ENCODE measurements around the gene STRAP. TPM values are rescaled to one million over a fixed set of nuclear protein-coding genes. Genes with fewer than 3 reads are reported as not detected.

The STRAP gene
- total and polyA plus RNA-seq, 2 of the 8 experiments (the other 6 are each of a cell fraction or from before 2014, with no cell fraction given) = 107 to 251 TPM

DNA sequence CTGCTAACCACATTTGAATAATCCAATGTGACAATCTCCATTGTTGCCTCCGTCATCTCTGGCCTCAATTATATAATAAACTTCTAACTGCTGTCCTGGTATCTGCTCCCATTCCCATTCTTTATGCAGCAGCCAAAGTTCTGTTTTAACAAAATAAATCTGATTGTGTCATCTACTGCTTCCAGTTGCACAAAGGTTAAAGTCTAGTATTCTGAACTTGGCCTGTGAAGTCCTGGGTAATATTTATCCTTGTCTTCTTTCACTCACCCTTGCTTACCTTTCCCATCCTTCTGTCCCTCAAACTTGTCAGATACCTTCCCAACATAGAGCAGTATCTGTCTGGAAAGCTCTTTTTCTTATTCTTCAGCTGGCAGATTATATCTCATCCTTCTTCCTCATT, 19.3 kb upstream of the STRAP start:
- 92% methylated on average over 1 of the region's 1 CpG; no CpG with 5 or more reads in 1 of the 2 experiments for WGBS, 2 experiments (ENCODE audit: extremely low coverage in 1 of 2, insufficient coverage in 1 of 2, insufficient read length in 1 of 2, insufficient replicate concordance in 2 of 2, low coverage in 1 of 2, low lambda C conversion rate in 2 of 2, missing lambda C conversion rate in 1 of 2)
- TF ChIP-seq ASH2L (IDR thresholded peaks at IDR 0.05; ENCODE audit: low read length) (no peak), POLR2AphosphoS5 (IDR thresholded peaks at IDR 0.05; ENCODE audit: low read depth, low read length) (no peak), RNF2 (IDR thresholded peaks at IDR 0.05; ENCODE audit: borderline replicate concordance, low read depth, low read length, missing control alignments, poor library complexity, severe bottlenecking) (no peak), SAP30 (IDR thresholded peaks at IDR 0.05; ENCODE audit: insufficient read depth, insufficient replicate concordance, low read length) (no peak), SUZ12 (IDR thresholded peaks at IDR 0.05; ENCODE audit: low read length) (no peak), FOSL1 (IDR thresholded peaks at IDR 0.05; ENCODE audit: insufficient read depth, low read depth, low read length) (no peak), CHD2 (IDR thresholded peaks at IDR 0.05; ENCODE audit: low read length) (no peak), KDM4A (IDR thresholded peaks at IDR 0.05; ENCODE audit: low read depth, low read length, severe bottlenecking) (no peak), MAFK (IDR thresholded peaks at IDR 0.05; ENCODE audit: low read depth, low read length) (no peak), HDAC2 (IDR thresholded peaks at IDR 0.05; ENCODE audit: borderline replicate concordance in 1 of 2, low read depth in 2 of 2, low read length in 2 of 2) (no peak)
- TF ChIP-seq, protein P1, sequence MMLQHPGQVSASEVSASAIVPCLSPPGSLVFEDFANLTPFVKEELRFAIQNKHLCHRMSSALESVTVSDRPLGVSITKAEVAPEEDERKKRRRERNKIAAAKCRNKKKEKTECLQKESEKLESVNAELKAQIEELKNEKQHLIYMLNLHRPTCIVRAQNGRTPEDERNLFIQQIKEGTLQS (IDR thresholded peaks at IDR 0.05; ENCODE audit: insufficient read depth, low read depth, low read length) = no peak
- TF ChIP-seq, protein P2, sequence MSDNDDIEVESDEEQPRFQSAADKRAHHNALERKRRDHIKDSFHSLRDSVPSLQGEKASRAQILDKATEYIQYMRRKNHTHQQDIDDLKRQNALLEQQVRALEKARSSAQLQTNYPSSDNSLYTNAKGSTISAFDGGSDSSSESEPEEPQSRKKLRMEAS (IDR thresholded peaks at IDR 0.05) = no peak

More for the DNA sequence above, 19.3 kb upstream of the STRAP start:
- no peaks in the 10 kb centered on the region for H3K79me1 ChIP-seq (ENCODE audit: low read depth, low read length)
- H2BK120ac ChIP-seq (replicated peaks; ENCODE audit: low read depth, low read length) = no peak overlapping the region
- no peaks in the 10 kb centered on the region for H3K23me2 ChIP-seq (ENCODE audit: low read depth, low read length)
- no peak overlapping the region for H2BK20ac ChIP-seq (ENCODE audit: low read length)
- no peak overlapping the region for H2BK5ac ChIP-seq (ENCODE audit: low read depth, low read length)
- no peak overlapping the region for H2BK15ac ChIP-seq (ENCODE audit: low read length)
- 0 out of 4 replicates have a peak overlapping the region, but pooled peaks of 1 of the 2 experiments have one; percentile 44 for H3K4me2 ChIP-seq (ENCODE audit: insufficient read depth in 1 of 2, low read depth in 2 of 2, low read length in 2 of 2)
- H3K9ac ChIP-seq (replicated peaks in 1 of 4; ENCODE audit: extremely low read depth in 1 of 4, low read depth in 3 of 4, low read length in 3 of 4) = no peak overlapping the region
- H3K14ac ChIP-seq (ENCODE audit: insufficient read length) = no peak overlapping the region
- no peaks in the 10 kb centered on the region for H3K27me3 ChIP-seq (replicated peaks in 1 of 4; ENCODE audit: control insufficient read depth in 3 of 4, extremely low read depth in 1 of 4, insufficient read depth in 3 of 4, low read length in 3 of 4)
- CTCF ChIA-PET (ENCODE audit: partially characterized antibody) = interaction anchor here (1.4 to 2.0 kb wide), 4 partner anchors 19 to 331 kb away, joined by 3 to 6 read pairs (median 4); no protein-coding TSS in a partner anchor
- POLR2A ChIA-PET (ENCODE audit: partially characterized antibody) = interaction anchor here (0.5 to 1.1 kb wide), 2 partner anchors 20 to 640 kb away, joined by 4 read pairs; partner anchors contain the start of gene STRAP
- DNase-seq (ENCODE audit: low read depth in 1 of 2, low spot score in 2 of 2) (no peak), FAIRE-seq (no peak)
- no peaks in the 10 kb centered on the region for H4K20me1 ChIP-seq (replicated peaks in 1 of 2; ENCODE audit: control insufficient read depth in 1 of 2, insufficient read depth in 2 of 2, low read length in 2 of 2)
- H3K4me1 ChIP-seq (replicated peaks in 1 of 4; ENCODE audit: control insufficient read depth in 3 of 4, insufficient read depth in 4 of 4, low read length in 3 of 4) = peaks cover 0 to 3% (median 0%) of the 10 kb centered on the region in 4 experiments; a peak in 1 of 7 replicates
- H3K56ac ChIP-seq (replicated peaks; ENCODE audit: insufficient read length, low read depth, low read length) = no peak overlapping the region
- H3K4me3 ChIP-seq (ENCODE audit: extremely low read depth in 1 of 4, insufficient read depth in 2 of 4, low read depth in 3 of 4, low read length in 4 of 4) = no peak overlapping the region
- no peak overlapping the region for H3K27ac ChIP-seq (ENCODE audit: low read depth, low read length)
- no peak overlapping the region for H4K8ac ChIP-seq (ENCODE audit: extremely low read depth, insufficient read depth, low read length)
- no peak overlapping the region for H2AFZ ChIP-seq (ENCODE audit: low read length)
- no peak overlapping the region for H4K5ac ChIP-seq (ENCODE audit: insufficient read length, low read depth, low read length)
- H3K36me3 ChIP-seq (ENCODE audit: control insufficient read depth in 2 of 4, insufficient read depth in 4 of 4, low read length in 3 of 4) = no peaks in the 10 kb centered on the region
- no peaks in the 10 kb centered on the region for H3K9me3 ChIP-seq (ENCODE audit: insufficient read depth in 2 of 2, low read depth in 1 of 2, low read length in 1 of 2)
- H3K79me2 ChIP-seq (ENCODE audit: control insufficient read depth in 1 of 2, insufficient read depth in 2 of 2, low read length in 2 of 2) = no peaks in the 10 kb centered on the region
- no peak overlapping the region for H2BK12ac ChIP-seq (ENCODE audit: low read depth, low read length)
- no peak overlapping the region for H3K4ac ChIP-seq (replicated peaks; ENCODE audit: insufficient read length, low read depth, low read length)
- H3K23ac ChIP-seq (ENCODE audit: insufficient read length) = no peak overlapping the region
- no peak overlapping the region for H4K91ac ChIP-seq (replicated peaks; ENCODE audit: insufficient read length, low read length)
- H2AK5ac ChIP-seq (ENCODE audit: low read depth, low read length) = no peak overlapping the region
- H3K18ac ChIP-seq (ENCODE audit: extremely low read depth, low read length) = no peak overlapping the region

All from H1 (cell line).